ENCODE data around the gene CTF1.

Gene CTF1

GRCh38 chr16:30910427-30911029, 14.1 kb downstream of the CTF1 start:
- DNase-seq, result no peak

DNA sequence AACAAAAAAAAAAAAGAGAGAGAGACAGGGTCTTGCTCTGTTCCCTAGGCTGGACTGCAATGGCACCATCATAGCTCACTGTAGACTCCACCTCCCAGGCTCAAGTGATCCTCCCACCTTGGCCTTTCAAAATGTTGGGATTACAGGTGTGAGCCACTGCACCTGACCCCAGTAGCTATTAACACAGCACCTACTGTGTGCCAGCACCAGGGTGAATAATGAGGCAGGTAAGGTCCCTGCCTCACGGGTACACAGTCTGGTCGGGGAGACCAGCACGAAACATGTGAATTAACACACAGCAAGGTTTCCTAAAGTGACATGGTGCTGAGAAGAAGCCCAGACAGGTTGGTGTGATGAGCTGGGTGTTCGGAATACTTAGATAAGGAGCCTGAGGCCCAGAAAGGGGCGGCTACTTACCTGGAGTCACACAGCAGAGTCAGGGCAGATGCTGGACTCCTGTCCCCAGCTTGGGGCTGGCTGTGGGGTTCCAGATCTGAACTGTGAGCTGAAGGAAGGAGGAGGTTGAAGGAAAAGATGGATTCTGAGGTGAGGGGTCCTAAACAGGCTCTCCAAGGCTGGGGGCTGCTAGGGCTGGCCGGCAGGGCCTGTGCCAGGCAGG, 16.5 kb downstream of the CTF1 start:
- DNase-seq, result no peak

DNA sequence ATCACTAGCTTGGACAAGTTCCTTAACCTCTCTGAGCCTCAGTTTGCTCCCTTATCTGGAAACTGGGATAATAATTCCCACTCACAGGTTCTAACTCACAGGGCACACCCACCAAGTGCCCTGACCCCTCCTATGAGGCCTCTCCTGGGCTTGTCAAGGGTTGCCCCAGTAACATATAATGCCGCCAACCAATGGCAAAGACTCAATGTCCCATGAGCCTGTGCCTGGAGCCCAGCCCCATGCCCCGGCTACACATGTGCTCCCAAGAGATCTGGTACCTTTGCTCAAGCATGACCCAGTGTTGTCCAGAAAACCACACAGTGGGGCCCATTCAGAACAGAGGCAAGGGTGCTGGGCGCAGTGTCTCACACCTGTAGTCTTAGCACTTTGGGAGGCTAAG, 18.4 kb downstream of the CTF1 start:
- DNase-seq, result no peak

DNA sequence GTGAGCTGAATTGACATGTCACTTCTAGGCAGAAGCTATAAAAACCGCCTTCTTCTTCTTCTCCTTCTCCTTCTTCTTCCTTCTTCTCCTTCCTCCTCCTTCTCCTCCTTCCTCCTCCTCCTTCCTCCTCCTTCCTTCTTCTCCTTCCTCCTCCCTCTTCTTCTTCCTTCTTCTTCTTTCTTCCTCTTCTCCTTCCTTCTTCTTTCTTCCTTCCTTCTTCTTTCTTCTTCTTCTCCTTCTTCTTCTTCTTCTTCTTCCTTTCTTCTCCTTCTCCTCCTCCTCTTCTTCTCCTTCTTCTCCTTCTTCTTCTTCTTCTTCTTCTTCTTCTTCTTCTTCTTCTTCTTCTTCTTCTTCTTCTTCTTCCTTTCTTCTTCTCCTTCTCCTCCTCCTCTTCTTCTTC, 22.2 kb downstream of the CTF1 start:
- DNase-seq, result no peak

DNA sequence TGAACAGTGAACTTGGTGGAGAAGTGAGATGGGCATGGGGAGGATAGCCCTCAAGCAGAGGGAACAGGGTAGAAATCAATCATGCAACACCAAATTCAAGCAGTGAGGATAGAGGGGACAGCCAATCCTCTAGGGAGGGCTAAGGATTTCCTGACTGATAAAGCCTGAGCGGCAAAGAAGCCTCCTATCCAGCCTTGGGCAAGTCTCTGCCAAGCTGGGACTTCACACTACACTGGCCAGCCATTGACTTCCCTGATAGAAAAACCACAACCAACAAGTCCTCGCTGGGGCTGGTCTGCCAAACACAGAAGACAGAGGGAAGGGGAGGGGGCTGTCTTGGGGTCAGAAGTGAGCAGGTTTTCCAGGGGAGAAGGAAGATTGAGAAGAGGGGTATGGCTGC, 24.5 kb downstream of the CTF1 start:
- DNase-seq, result no peak

GRCh38 chr16:30921459-30921747, 25.0 kb downstream of the CTF1 start:
- DNase-seq, result no peak

DNA sequence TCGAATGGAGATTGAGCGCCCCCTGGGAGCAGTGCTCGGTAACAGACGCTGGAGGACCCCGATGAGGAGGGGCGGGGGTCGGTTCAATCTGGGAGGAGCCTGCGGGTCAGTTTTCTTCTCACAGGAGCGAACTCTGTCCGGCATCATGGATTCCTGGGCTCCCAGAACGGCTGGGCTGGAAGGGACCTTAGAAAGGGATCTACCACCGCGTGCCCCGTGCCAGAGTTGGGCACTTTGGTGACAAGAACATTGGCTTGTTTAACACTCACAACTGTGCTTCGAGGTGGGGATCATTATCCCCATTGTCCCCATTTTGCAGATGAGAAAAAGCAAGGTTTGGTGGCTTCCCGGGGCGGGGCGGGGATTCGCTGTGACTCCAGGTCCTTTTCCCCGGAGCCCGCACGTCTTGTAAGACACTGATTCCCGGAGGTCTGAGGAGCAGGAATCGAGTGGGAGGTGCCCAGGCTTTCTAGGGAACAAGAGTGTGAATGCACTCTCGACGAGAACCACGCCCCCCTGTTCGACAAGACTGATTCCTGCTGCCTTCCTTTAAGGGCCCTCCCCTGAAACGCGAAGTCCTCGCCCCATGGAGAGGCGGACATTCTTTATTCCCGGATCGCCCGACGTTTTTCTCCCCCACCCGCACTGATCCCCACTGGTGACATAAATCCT, 25.5 kb downstream of the CTF1 start:
- DNase-seq, result peak; percentile 89

DNA sequence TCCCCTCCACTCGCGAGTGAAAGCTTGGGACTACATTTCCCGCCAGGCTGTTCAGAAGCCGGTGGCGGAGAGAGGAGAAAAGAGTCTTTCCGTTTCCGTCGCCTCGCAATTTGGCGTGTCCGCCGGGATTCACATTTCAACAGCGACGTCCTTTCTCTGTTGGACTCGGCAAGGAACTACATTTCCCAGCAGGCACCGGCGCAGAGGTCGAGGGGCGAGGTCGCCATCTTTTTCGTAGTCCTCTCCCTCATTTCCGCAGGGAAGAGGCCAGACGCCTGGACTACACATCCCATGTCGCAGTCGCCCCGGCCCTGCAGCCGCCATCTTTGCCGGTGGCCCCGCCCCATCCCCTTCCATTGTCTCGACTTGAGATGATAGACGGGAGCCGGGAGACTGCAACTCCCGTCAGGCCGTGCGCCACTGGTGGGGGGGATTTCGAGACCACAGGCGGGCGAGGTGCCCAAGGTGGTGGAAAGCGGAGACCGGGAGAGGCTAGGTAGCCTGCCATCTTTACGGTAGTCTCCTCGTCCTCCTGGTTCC, 26.1 kb downstream of the CTF1 start:
- DNase-seq, result peak; percentile 99

GRCh38 chr16:30922960-30923535, 26.6 kb downstream of the CTF1 start:
- DNase-seq, result peak; percentile 93

- peak; percentile 36 for DNase-seq
Observed at GRCh38 chr16:30923554-30924075, 27.2 kb downstream of the CTF1 start, which contains the start of gene FBXL19. TSS of gene FBXL19 (plus strand) at chr16:30923572. CDS start at chr16:30925755, 2,183 bp downstream.

DNA sequence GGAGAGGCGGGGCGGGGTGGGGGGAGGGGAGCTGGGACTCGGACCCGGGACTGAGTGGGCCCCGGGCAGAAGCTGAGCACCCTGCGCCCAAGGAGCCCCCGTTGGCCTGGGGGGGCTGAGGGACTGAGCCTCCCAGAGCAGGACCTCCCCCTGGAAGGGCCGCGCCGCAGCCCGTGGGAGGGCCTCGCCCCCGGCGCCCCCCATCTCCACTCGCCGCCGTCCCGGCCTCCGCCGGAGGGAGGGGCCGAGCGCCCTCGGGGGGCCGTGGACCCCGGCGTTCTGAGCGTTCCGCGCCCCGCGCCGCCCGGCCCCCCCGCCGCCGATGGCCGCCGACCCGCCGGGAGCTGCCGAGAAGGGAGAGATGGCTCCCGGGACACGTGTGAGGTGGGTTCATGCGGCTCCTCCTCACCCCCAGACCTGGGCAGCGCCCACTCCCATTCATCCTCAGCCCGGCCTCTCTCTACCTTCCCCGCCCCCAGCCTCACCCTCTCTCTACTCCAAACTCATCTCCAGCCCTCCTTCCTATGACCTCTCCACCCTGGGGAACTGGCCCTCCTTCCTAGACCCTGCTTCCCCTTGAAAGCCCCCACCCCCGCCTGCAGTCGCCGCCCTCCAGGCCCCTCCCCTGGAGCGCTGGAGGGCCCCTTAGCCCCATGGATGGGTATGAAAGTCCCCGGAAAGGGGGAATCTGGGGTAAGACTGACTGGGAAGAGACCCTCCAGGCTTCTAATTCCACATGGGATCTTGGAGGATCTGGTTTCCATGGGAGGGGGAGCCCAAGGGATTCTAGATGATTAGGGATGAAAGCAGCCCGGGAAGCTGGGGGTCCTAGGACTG, 27.9 kb downstream of the CTF1 start:
- peak; percentile 18 for DNase-seq

- no peak for DNase-seq
Observed at GRCh38 chr16:30924913-30925631, 28.7 kb downstream of the CTF1 start.

DNA sequence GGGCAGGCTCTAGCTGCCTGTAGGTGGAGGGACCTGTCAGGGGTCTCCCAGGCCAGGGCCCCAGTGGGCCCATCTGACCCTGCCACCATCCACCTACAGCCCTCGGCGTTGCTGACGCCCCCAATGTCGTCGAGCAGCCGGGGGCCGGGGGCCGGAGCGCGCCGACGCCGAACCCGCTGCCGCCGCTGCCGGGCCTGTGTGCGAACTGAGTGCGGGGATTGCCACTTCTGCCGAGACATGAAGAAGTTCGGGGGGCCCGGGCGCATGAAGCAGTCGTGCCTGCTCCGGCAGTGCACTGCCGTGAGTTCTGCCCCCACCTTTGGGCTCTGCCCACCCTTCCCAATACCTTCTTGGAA, 29.2 kb downstream of the CTF1 start:
- DNase-seq, result no peak

- DNase-seq, result no peak
Observed at GRCh38 chr16:30925995-30926811, 29.8 kb downstream of the CTF1 start.

DNA sequence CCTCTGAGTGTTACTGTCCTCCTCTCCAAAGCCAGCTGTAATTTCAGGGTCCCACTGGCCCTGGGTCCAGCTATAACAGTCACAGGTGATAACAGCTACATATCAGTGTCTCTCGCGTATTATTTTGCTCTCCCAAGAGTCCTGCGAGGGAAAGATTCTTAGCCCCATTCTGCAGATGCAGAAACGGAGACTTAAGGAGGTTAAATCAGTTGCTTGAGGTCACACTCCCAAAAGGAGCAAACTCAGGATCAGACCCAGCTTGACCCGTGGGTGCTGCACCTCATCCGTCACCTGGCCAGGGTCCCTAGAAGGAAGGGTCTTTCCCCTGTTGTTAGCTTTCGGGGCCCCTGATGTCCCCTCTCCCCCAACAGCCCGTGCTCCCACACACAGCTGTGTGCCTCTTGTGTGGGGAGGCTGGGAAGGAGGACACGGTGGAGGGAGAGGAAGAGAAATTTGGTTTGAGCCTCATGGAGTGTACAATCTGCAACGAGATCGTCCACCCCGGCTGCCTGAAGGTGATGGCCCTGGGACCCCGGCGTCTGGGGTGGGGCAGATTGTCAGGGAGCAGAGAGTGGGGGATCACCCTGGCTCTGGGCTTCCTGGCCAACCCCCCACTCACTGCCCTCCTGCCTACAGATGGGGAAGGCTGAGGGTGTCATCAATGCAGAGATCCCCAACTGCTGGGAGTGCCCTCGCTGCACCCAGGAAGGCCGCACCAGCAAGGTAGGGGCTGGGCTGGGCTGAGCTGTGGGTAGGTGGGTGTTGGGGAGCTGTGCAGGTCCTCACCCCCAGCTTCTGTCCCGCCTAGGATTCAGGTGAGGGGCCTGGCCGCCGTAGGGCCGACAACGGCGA, 30.7 kb downstream of the CTF1 start:
- DNase-seq, result no peak

- DNase-seq, result peak; percentile 48
Observed at GRCh38 chr16:30927789-30928378, 31.5 kb downstream of the CTF1 start.

DNA sequence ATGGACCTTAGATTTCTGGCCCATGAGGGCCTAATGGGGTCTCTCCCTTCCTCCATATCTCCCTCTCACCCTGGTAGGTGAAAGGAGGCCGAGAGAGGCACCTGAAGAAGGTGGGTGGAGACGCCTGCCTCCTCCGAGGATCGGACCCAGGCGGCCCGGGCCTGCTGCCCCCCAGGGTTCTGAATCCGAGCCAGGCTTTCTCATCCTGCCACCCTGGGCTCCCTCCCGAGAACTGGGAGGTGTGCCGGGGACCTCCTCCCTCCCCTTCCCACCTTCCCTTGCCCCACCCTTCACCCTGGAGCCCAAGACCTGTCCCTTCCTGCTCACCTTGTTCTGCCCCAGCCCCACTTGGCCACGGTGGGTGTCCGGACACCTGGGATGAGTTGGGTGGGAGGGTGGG, 32.0 kb downstream of the CTF1 start:
- no peak for DNase-seq

DNA sequence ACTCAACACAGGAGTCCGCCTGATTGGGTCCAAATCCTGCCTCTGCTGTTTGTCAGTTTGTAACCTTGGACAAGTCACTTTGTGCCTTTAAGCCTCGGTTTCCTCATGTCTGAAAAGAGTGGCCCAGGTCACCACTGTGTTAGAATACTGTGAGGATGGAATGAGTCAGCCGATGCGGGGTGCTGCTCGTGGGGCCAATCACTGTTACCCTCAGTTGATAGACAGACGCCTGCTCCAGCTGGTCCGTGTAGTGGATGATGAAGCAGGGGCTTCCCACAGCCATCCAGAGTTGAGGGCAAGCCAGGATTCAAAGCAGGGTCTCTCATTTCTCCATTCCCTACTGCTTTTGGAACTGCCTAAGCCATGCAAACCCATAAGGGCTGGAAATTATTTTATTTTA, 32.8 kb downstream of the CTF1 start:
- DNase-seq, result no peak

GRCh38 chr16:30930160-30930571, 33.8 kb downstream of the CTF1 start:
- no peak for DNase-seq
